Activated naive CD8-positive, alpha-beta T cell treated with anti-CD3 and anti-CD28 coated beads for 36 hours (primary cell): ENCODE measurements around the gene COX7A1. TPM values are rescaled to one million over a fixed set of nuclear protein-coding genes. Genes with fewer than 3 reads are reported as not detected.

Experiments used
- DNase-seq: peaks from one replicate; pipeline ENCODE4 v3.0.0; 2021
- H3K27ac Mint-ChIP-seq: one replicate; pipeline ENCODE4 v1.8.0; 2022; ENCODE audit warnings: mild to moderate bottlenecking, moderate library complexity, mixed read lengths
- H3K27me3 Mint-ChIP-seq: one replicate; pipeline ENCODE4 v1.8.0; 2022; ENCODE audit warnings: mild to moderate bottlenecking, mixed read lengths
- H3K36me3 Mint-ChIP-seq: one replicate; pipeline ENCODE4 v1.8.0; 2021; ENCODE audit warnings: mild to moderate bottlenecking, mixed read lengths
- H3K4me1 Mint-ChIP-seq: one replicate; pipeline ENCODE4 v1.8.0; 2021; ENCODE audit warnings: mixed read lengths
- H3K4me3 Mint-ChIP-seq: one replicate; pipeline ENCODE4 v1.8.0; 2022; ENCODE audit warnings: mild to moderate bottlenecking, moderate library complexity, mixed read lengths
- H3K9me3 Mint-ChIP-seq: one replicate; pipeline ENCODE4 v1.8.0; 2022; ENCODE audit warnings: mixed read lengths
- total RNA-seq, 2 experiments: library from RNA; stranded (reverse); gene quantifications; one replicate each; pipeline ENCODE4 v1.2.3, GENCODE V29; 2021

Gene COX7A1
- total RNA-seq, 2 experiments from 2014 or later, result not detected

DNA sequence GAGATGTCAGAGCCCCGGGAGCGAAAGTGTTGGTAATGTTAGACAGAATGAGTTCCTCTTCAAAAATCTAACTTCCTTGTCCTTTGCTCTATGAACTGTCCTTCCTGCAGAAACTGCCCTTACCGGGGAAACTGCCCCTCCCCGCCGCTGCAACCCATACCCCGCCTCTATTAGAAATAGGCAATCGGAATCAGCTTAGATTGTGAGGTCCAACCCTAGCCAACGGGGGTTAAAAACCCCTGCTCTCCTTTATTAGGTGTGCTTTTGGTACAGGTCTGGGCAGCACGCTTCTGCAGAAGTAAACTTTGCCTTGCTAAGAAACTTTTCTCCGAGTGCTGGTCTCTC lies 23.9 kb downstream of the COX7A1 start:
- H3K4me3 Mint-ChIP-seq, result peak overlapping the region; percentile 91
- peak overlapping the region; percentile 97 for H3K27ac Mint-ChIP-seq
- no peaks in the 10 kb centered on the region for H3K9me3 Mint-ChIP-seq
- no peaks in the 10 kb centered on the region for H3K27me3 Mint-ChIP-seq
- peaks cover 8% of the 10 kb centered on the region for H3K36me3 Mint-ChIP-seq
- no peak for DNase-seq
- peaks cover 22% of the 10 kb centered on the region for H3K4me1 Mint-ChIP-seq

DNA sequence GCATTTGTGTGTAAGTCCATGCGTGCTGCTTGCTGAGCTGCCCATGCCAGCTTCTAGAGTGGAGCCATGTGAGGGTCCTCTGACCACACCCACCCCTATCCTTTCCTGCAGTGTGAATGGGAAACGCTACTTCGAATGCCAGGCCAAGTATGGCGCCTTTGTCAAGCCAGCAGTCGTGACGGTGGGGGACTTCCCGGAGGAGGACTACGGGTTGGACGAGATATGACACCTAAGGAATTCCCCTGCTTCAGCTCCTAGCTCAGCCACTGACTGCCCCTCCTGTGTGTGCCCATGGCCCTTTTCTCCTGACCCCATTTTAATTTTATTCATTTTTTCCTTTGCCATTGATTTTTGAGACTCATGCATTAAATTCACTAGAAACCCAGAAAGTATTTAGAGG lies 26.7 kb downstream of the COX7A1 start:
- DNase-seq, result no peak

DNA sequence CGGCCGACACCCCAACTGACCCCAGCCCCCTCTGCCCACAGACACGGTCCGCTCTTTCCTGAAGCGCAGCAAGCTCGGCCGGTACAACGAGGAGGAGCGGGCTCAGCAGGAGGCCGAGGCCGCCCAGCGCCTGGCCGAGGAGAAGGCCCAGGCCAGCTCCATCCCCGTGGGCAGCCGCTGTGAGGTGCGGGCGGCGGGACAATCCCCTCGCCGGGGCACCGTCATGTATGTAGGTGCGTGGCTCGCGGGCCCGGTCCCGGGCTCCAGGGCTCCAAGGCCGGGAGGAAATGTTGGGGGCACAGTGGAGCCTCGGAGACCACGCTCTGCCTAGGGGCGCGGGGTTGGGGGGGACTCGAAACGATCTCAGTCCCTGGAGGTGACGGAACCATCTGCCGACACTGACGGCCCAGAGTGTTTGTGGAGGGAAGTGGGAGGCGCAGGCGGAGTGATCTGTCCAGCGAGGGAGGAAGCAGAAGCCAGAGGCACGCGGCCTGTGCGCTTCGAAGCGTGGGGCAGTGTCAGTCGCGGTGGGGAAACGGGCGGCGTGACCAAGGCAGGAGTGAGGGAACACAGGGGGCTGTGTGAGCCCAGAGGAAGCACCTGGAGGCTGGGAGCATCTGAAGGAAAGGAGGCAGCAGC lies 30.6 kb downstream of the COX7A1 start:
- Mint-ChIP-seq H3K36me3 (peaks cover 15% of the 10 kb centered on the region), H3K27me3 (no peaks in the 10 kb centered on the region), H3K4me1 (peaks cover 10% of the 10 kb centered on the region), H3K4me3 (no peak overlapping the region), H3K27ac (no peak overlapping the region), H3K9me3 (no peaks in the 10 kb centered on the region)
- no peak for DNase-seq

More for the DNA sequence above, 26.7 kb downstream of the COX7A1 start:
- Mint-ChIP-seq H3K36me3 (peaks cover 10% of the 10 kb centered on the region), H3K4me3 (no peak overlapping the region), H3K9me3 (no peaks in the 10 kb centered on the region), H3K27me3 (no peaks in the 10 kb centered on the region), H3K4me1 (peaks cover 11% of the 10 kb centered on the region), H3K27ac (peak overlapping the region; percentile 43)

DNA sequence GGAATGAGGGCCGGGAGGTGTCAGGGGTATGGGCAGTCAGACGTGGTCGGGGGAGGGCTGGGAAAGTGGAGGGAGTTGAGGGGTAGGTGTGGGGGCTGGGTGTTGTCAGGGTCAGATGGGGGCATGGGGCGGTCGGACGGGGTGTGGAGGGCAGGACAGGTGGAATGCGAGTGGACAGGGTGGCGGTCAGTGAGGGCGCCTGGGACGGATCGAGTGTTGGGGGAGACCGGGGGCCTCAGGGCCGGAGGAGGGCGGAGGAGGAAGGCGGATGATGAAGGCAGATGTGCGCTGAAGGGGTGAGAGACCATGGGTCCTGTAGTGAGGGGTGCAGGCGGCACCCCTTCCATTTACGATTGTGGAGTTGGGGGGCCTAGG lies 31.3 kb downstream of the COX7A1 start:
- peaks cover 14% of the 10 kb centered on the region for H3K4me1 Mint-ChIP-seq
- no peak for DNase-seq
- H3K27me3 Mint-ChIP-seq, result no peaks in the 10 kb centered on the region
- no peak overlapping the region for H3K4me3 Mint-ChIP-seq
- peaks cover 15% of the 10 kb centered on the region for H3K36me3 Mint-ChIP-seq
- no peak overlapping the region for H3K27ac Mint-ChIP-seq
- H3K9me3 Mint-ChIP-seq, result no peaks in the 10 kb centered on the region

DNA sequence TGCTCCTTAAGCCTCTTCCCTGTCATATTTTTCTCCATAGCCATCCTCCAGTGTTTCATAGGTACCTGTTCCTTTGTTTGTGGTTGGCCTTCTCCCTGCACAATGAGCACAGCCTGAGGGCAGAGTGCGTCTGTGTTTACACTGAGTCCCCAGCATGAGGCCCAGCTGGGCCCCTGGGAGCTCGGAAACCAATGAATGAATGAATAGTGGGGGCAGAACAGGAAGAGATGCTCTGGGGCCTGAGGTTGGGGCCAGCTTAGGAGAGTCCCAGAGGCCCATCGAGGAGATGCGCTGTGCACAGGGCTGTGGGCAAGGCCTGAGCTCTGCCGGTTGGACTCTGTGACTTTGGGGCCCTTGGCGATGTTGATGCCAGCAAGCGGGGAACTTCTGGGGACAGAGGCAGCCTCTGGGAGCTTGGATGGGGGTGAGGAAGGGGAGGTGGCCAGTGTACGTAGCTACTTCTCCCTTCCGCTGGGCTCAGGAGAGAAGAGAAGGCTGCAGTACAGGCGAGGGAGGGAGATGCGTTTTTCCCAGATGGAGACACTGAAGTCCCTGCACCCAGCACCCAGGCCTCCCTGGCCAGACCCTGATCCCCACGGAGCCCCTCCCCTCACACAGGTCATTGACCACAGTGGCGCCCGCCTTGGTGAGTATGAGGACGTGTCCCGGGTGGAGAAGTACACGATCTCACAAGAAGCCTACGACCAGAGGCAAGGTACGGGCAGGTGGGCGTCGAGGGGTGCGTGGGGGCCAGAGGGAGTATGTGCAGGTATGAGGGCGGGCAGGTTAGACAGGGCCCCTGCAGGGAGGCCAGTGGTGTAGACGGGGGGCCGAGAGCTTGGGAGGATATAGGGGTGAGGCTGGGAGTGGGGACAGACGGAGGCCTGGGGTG lies 31.9 kb downstream of the COX7A1 start:
- Mint-ChIP-seq H3K27me3 (peaks cover under 1% of the 10 kb centered on the region), H3K4me3 (no peak overlapping the region), H3K4me1 (peaks cover 9% of the 10 kb centered on the region)

DNA sequence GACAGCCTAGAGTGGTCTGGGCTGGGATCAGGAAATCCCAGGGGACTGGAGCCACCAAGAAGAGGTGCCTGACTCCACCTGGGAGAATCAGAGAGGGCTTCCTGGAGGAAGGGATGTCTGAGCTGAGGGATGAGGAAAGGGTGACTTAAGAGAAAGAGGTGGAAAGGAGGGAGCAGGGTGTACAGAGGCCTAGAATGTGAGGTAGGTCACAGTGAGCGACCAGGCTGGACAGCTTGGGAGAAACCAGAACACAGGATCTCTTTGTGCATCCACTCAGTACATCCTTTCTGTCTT lies 36.0 kb downstream of the COX7A1 start:
- H3K36me3 Mint-ChIP-seq, result peaks cover 19% of the 10 kb centered on the region
- H3K9me3 Mint-ChIP-seq, result no peaks in the 10 kb centered on the region

More for the DNA sequence above, 31.9 kb downstream of the COX7A1 start:
- Mint-ChIP-seq H3K36me3 (peaks cover 9% of the 10 kb centered on the region), H3K27ac (no peak overlapping the region), H3K9me3 (no peaks in the 10 kb centered on the region)
- DNase-seq, result no peak

DNA sequence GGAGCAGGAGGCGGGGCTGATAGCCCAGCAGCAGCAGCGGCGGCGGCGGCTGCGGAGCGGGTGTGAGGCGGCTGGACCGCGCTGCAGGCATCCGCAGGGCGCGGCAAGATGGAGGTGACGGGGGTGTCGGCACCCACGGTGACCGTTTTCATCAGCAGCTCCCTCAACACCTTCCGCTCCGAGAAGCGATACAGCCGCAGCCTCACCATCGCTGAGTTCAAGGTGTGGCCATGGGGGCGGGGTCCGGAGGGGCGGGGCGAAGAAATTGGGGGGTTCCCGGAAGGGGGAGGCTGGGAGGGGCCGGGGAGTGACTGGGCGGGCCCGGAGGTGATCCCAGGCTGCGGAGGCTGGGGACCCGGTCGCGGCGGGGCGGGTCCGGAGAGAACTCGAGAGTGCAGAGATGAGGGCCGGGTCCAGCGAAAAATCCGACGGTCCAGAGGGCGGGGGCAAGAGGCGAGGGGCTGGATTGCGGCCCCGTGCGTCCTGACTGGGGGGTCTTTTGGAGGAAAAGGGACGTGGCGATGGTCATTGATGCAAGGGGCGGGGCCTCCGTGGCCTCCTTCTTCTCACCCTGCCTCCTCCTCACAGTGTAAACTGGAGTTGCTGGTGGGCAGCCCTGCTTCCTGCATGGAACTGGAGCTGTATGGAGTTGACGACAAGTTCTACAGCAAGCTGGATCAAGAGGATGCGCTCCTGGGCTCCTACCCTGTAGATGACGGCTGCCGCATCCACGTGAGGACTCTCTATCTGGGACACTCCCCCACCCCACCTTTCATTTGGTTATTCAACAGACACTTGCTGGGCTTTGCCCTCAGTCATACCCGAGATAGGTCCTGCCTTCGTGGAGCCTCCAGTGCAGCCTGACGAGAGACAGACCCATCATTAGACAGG lies 36.5 kb downstream of the COX7A1 start, which contains the start of gene TBCB:
Gene TBCB (plus strand): TSS at position 16 of the 891 bp plus-strand sequence. CDS start 93 bp downstream, at position 109.
- Mint-ChIP-seq H3K4me1 (peaks cover 28% of the 10 kb centered on the region), H3K9me3 (no peaks in the 10 kb centered on the region), H3K27ac (peak within 1 kb of the TSS; percentile 93), H3K36me3 (peaks cover 19% of the 10 kb centered on the region), H3K4me3 (peak within 1 kb of the TSS; percentile 99), H3K27me3 (peaks cover 6% of the 10 kb centered on the region)
- peak; percentile 11 for DNase-seq

More for the DNA sequence above, 36.0 kb downstream of the COX7A1 start:
- H3K4me3 Mint-ChIP-seq, result peak overlapping the region; percentile 99
- H3K27me3 Mint-ChIP-seq, result peaks cover 6% of the 10 kb centered on the region
- H3K4me1 Mint-ChIP-seq, result peaks cover 28% of the 10 kb centered on the region
- no peak for DNase-seq
- H3K27ac Mint-ChIP-seq, result no peak overlapping the region

DNA sequence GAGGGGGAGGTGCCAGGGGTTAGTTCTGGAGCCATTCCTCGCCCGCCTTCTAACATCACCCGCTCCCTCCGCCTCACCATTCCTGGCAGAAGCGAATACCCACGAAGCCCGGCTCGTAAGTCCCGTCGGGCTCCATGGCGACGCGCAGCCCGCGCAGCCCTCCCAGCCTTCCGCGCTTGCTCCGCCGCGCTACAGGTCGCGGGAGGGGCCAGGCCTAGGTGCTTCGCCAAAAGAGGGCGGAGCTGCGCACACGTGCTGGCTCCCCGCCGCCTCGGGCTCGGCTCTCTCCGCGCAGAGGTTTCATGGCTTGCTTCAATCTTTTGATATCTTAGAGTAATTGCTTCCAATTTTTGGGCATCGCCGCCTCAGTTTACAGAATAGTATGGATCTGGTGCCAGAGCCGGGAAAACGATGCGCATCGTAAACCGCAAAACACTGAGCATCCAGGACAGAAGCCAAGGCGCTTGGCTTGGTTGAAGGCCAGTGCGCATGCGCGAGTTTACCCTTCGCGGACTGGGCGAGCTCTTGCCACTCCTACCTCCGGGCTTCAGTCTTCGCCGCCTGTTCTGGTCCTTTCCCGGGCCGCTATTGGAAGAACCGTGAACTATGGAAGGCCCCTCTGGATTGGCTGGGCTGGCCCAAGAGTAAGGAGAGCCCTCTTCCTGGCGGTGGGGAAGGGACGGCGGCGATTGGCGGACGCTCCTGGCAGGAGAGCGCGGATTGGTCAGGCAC lies 37.4 kb downstream of the COX7A1 start, which contains the start of gene POLR2I:
Gene POLR2I (minus strand): TSS at position 155 of the 732 bp plus-strand sequence. CDS start 19 bp downstream, at position 136.
- Mint-ChIP-seq H3K27ac (peak within 1 kb of the TSS; percentile 93), H3K27me3 (peaks cover 6% of the 10 kb centered on the region), H3K9me3 (no peaks in the 10 kb centered on the region), H3K36me3 (peaks cover 19% of the 10 kb centered on the region), H3K4me1 (peaks cover 26% of the 10 kb centered on the region), H3K4me3 (peak within 1 kb of the TSS; percentile 99)
- DNase-seq, result peak; percentile 98

DNA sequence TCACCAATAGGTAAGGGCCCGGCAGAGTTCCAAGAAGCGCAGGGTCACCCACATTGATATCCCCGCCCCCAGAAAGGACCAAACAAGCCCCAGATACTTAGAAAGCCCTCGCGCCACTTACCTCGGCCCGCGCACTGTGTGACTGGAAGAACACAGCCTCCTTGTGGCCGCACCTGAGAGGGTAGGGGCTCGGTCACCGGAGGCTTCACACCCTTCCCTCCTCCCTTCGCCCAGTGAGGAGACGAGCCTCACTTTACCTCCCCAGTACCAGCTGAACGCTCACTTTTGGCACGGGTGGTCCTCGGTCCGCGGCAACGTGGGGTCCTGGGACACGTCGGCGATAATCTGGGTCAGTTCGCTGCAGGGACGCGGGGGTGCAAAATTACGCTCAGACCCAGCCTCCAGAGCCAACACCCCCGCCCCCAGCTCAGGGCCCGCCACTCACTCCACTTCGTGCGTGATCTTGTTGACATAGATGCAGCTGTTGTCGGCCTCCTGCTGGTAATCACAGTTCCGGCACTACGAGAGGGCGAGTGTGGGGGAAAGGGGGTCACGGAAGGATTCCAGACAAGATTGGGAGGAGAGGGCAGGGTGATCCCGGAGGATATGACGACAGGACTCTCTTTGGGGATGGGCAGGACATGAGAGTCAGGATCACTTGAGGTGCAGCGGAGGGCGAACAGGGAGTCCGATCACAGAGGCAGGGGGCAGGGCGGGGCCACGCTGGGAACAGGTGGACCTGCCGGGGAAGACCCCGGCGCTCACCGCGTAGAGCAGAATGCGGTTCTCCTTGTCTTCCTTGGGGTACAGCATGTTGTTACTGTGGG lies 38.1 kb downstream of the COX7A1 start:
- H3K4me1 Mint-ChIP-seq, result peaks cover 25% of the 10 kb centered on the region
- DNase-seq, result peak; percentile 27
- H3K36me3 Mint-ChIP-seq, result peaks cover 19% of the 10 kb centered on the region
- peaks cover 6% of the 10 kb centered on the region for H3K27me3 Mint-ChIP-seq
- no peaks in the 10 kb centered on the region for H3K9me3 Mint-ChIP-seq
- H3K4me3 Mint-ChIP-seq, result peak overlapping the region; percentile 99
- peak overlapping the region; percentile 93 for H3K27ac Mint-ChIP-seq

DNA sequence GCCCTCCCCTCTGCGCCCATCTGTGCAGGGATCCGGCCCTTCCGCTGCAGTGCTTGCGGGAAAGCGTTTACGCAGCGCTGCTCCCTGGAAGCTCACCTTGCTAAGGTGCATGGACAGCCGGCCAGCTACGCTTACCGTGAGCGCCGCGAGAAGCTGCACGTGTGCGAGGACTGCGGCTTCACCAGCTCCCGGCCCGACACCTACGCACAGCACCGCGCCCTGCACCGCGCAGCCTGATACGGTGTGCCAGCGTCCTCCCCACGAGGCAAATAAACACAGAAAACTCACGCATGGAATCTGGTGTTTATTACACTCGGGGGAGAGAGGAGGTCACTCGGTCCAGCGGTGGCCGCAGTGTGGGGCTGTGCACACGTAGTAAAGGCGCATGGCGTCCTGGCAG lies 38.8 kb downstream of the COX7A1 start:
- peaks cover 24% of the 10 kb centered on the region for H3K36me3 Mint-ChIP-seq
- H3K27ac Mint-ChIP-seq, result peak overlapping the region; percentile 93
- no peaks in the 10 kb centered on the region for H3K9me3 Mint-ChIP-seq
- H3K27me3 Mint-ChIP-seq, result peaks cover 6% of the 10 kb centered on the region
- DNase-seq, result no peak
- peak overlapping the region; percentile 99 for H3K4me3 Mint-ChIP-seq
- peaks cover 25% of the 10 kb centered on the region for H3K4me1 Mint-ChIP-seq

DNA sequence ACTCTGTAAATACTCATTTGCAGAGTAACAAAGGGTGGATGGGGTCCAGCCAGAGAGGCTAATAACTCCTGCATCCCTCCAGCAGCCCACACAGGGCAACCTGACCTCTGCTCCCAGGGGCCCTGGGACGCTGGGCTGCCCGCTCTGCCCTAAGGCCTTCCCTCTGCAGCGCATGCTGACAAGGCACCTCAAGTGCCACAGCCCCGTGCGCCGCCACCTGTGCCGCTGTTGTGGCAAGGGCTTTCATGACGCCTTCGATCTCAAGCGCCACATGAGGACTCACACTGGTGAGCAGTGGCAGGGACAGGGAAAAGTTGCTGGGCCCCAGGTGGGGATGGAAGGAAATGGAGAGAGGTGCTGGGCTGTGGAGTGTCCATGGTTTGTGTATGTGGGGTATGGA lies 39.6 kb downstream of the COX7A1 start:
- Mint-ChIP-seq H3K27ac (peak overlapping the region; percentile 59), H3K4me3 (peak overlapping the region; percentile 56), H3K27me3 (peaks cover 6% of the 10 kb centered on the region), H3K9me3 (no peaks in the 10 kb centered on the region), H3K36me3 (peaks cover 18% of the 10 kb centered on the region), H3K4me1 (peaks cover 23% of the 10 kb centered on the region)
- DNase-seq, result no peak

DNA sequence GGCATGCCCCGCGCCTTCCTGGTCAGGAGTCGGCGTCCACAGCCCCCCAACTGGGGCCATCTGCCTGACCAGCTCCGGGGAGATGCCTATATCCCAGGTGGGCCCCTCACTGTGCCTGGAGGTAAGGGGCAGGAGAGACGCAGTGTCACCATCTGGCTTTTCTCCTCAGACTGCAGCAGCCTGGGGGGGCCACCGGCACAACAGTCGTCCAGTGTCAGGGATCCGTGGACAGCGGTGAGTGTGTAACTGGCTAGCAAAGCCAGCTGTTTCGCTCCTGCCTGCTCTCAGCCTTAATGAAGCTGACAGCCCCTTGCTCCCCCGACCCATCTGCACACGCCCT lies 41.1 kb downstream of the COX7A1 start:
- H3K4me1 Mint-ChIP-seq, result peaks cover 20% of the 10 kb centered on the region
- H3K36me3 Mint-ChIP-seq, result peaks cover 18% of the 10 kb centered on the region
- no peaks in the 10 kb centered on the region for H3K9me3 Mint-ChIP-seq
- no peak overlapping the region for H3K4me3 Mint-ChIP-seq
- no peak for DNase-seq
- H3K27me3 Mint-ChIP-seq, result peaks cover 6% of the 10 kb centered on the region
- no peak overlapping the region for H3K27ac Mint-ChIP-seq

DNA sequence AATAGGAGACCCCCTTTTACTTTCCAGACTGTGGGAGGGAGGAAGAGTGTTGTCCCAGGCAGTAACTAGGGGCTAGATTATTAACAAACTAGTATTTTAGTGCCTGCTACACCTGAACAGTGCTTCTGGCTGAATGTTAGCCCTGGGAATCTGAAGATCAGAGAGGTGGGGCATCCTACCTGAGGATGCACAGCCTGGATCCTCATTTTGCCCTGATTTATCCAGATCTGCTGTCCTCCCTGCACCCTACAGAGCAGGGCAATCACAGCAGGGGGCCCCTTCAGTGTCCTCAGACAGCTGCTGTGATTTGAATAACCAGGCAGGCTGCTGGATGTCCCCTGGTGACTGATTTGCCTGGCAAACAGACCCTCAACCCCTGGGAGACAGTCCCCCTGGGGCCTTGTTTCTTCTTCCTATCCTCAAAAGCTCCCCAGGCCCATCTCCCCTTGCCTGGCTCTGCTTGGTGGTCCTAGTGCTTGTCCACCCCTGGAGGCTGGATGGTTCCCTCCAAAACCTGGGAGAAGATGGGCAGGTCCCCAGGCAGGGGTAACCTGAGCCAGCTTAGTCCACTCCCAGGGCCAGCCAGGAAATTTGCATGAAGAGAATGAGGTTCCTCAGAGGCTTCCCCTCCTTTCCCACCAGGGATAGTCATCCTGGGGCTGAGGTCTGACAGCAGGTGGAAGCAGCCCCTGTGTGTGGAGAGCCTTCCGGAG lies 41.6 kb downstream of the COX7A1 start, which contains the start of gene OVOL3:
Gene OVOL3 (plus strand): TSS at position 657 of the 713 bp plus-strand sequence. CDS start 60 bp downstream, outside the sequence.
- Mint-ChIP-seq H3K27ac (no peak within 1 kb of the TSS), H3K4me3 (no peak within 1 kb of the TSS), H3K27me3 (peaks cover 6% of the 10 kb centered on the region), H3K9me3 (no peaks in the 10 kb centered on the region), H3K4me1 (peaks cover 19% of the 10 kb centered on the region), H3K36me3 (peaks cover 18% of the 10 kb centered on the region)
- DNase-seq, result no peak
